ENCODE results near the gene CHCHD10. TPM values are rescaled to one million over a fixed set of nuclear protein-coding genes. Genes with fewer than 3 reads are reported as not detected.

Gene CHCHD10
- total RNA-seq, 1 experiment from 2014 or later: 117 TPM

- BruUV-seq (replicated peaks): no TSS peak
- CTCF ChIA-PET: no interaction called here
- no peaks in the 10 kb centered on the region for H3K36me3 ChIP-seq (ENCODE audit: insufficient read depth, low read length, poor library complexity, severe bottlenecking)
These were observed 13.3 kb upstream of the CHCHD10 start for GRCh38 chr22:23781065-23781464.

GRCh38 chr22:23780146-23780748 lies 12.5 kb upstream of the CHCHD10 start:
- POLR2A ChIA-PET (ENCODE audit: low non-redundant PET): no interaction called here
- peaks cover 5% of the 10 kb centered on the region for H3K4me1 ChIP-seq (ENCODE audit: insufficient read depth, low read length, poor library complexity, severe bottlenecking)
- intact Hi-C loops (cut with micrococcal nuclease; ENCODE audit: unreplicated experiment): no loop called here
- no TSS peak for BruUV-seq (replicated peaks)
- H3K27me3 ChIP-seq (replicated peaks; ENCODE audit: insufficient read depth, low read depth, low read length, poor library complexity): no peaks in the 10 kb centered on the region
- no peaks in the 10 kb centered on the region for H3K36me3 ChIP-seq (ENCODE audit: insufficient read depth, low read length, poor library complexity, severe bottlenecking)
- H3K27ac ChIP-seq (ENCODE audit: low read depth, low read length, poor library complexity, severe bottlenecking): no peak overlapping the region
- DNase-seq (ENCODE audit: low spot score): no peak
- no peak overlapping the region for H3K4me3 ChIP-seq (ENCODE audit: low read depth, low read length, poor library complexity, severe bottlenecking)
- TF ChIP-seq EZH2 (IDR thresholded peaks at IDR 0.05; ENCODE audit: borderline replicate concordance, low read depth, low read length, poor library complexity, severe bottlenecking) (no peak), CTCF (conservative IDR thresholded peaks at IDR 0.05; ENCODE audit: low read depth, low read length) (no peak)
- no peaks in the 10 kb centered on the region for H3K9me3 ChIP-seq (ENCODE audit: low read depth, low read length, poor library complexity, severe bottlenecking)
- CTCF ChIA-PET: no interaction called here

More at GRCh38 chr22:23781065-23781464, 13.3 kb upstream of the CHCHD10 start:
- no peaks in the 10 kb centered on the region for H3K27me3 ChIP-seq (replicated peaks; ENCODE audit: insufficient read depth, low read depth, low read length, poor library complexity)
- no peaks in the 10 kb centered on the region for H3K9me3 ChIP-seq (ENCODE audit: low read depth, low read length, poor library complexity, severe bottlenecking)
- POLR2A ChIA-PET (ENCODE audit: low non-redundant PET): no interaction called here
- peaks cover 5% of the 10 kb centered on the region for H3K4me1 ChIP-seq (ENCODE audit: insufficient read depth, low read length, poor library complexity, severe bottlenecking)
- intact Hi-C loops (cut with micrococcal nuclease; ENCODE audit: unreplicated experiment): no loop called here
- H3K27ac ChIP-seq (ENCODE audit: low read depth, low read length, poor library complexity, severe bottlenecking): no peak overlapping the region
- no peak for TF ChIP-seq CTCF (conservative IDR thresholded peaks at IDR 0.05; ENCODE audit: low read depth, low read length)
- no peak for DNase-seq (ENCODE audit: low spot score)
- no peak overlapping the region for H3K4me3 ChIP-seq (ENCODE audit: low read depth, low read length, poor library complexity, severe bottlenecking)

- Histone ChIP-seq H3K9me3 (ENCODE audit: low read depth, low read length, poor library complexity, severe bottlenecking) (no peaks in the 10 kb centered on the region), H3K27ac (ENCODE audit: low read depth, low read length, poor library complexity, severe bottlenecking) (no peak overlapping the region), H3K36me3 (ENCODE audit: insufficient read depth, low read length, poor library complexity, severe bottlenecking) (no peaks in the 10 kb centered on the region), H3K27me3 (replicated peaks; ENCODE audit: insufficient read depth, low read depth, low read length, poor library complexity) (no peaks in the 10 kb centered on the region), H3K4me1 (ENCODE audit: insufficient read depth, low read length, poor library complexity, severe bottlenecking) (peaks cover 5% of the 10 kb centered on the region), H3K4me3 (ENCODE audit: low read depth, low read length, poor library complexity, severe bottlenecking) (no peak overlapping the region)
- no peak for DNase-seq (ENCODE audit: low spot score)
- POLR2A ChIA-PET (ENCODE audit: low non-redundant PET): no interaction called here
- intact Hi-C loops (cut with micrococcal nuclease; ENCODE audit: unreplicated experiment): no loop called here
- no TSS peak for BruUV-seq (replicated peaks)
- CTCF ChIA-PET: no interaction called here
- no peak for TF ChIP-seq CTCF (conservative IDR thresholded peaks at IDR 0.05; ENCODE audit: low read depth, low read length)
- TF ChIP-seq EZH2 (IDR thresholded peaks at IDR 0.05; ENCODE audit: borderline replicate concordance, low read depth, low read length, poor library complexity, severe bottlenecking): no peak
These were observed 12.0 kb upstream of the CHCHD10 start for GRCh38 chr22:23779731-23780130.
